ENCODE data around the gene FBXL13. TPM values are rescaled to one million over a fixed set of nuclear protein-coding genes. Genes with fewer than 3 reads are reported as not detected.
A peak's percentile ranks its signal among the peaks of the same experiment; 100 is the strongest.
"Not testable (repeated sequence)": the region's sequence is repeated elsewhere in the genome, so short reads cannot be mapped to it uniquely, and the experiment has no call there.

FBXL13 gene
- polyA plus RNA-seq, 1 donor from 2014 or later: 0.15 TPM

GRCh38 chr7:102849079-102849478 lies 225.5 kb downstream of the FBXL13 start:
- Mint-ChIP-seq H3K4me3 (no peak overlapping the region), H3K9me3 (peaks cover 0 to 6% (median 5%) of the 10 kb centered on the region in 3 donors), H3K36me3 (peaks cover 11% of the 10 kb centered on the region), H3K27ac (no peak overlapping the region), H3K4me1 (no peaks in the 10 kb centered on the region), H3K27me3 (peaks cover 2% of the 10 kb centered on the region)

- Mint-ChIP-seq H3K27me3 (peaks cover 2% of the 10 kb centered on the region), H3K36me3 (peaks cover 1% of the 10 kb centered on the region), H3K4me3 (no peak overlapping the region), H3K9me3 (no peaks in the 10 kb centered on the region), H3K27ac (peak overlapping the region in 1 of 3 donors; percentile 59), H3K4me1 (no peaks in the 10 kb centered on the region)
These were observed 229.2 kb downstream of the FBXL13 start for GRCh38 chr7:102845346-102845745.

- Mint-ChIP-seq H3K36me3 (no peaks in the 10 kb centered on the region), H3K27ac (no peak overlapping the region), H3K4me1 (no peaks in the 10 kb centered on the region)
These were observed 230.7 kb downstream of the FBXL13 start for GRCh38 chr7:102843850-102844249.

GRCh38 chr7:102842284-102842683 lies 232.3 kb downstream of the FBXL13 start:
- H3K36me3 Mint-ChIP-seq: no peaks in the 10 kb centered on the region
- no peaks in the 10 kb centered on the region for H3K4me1 Mint-ChIP-seq
- no peaks in the 10 kb centered on the region for H3K9me3 Mint-ChIP-seq
- no peak overlapping the region for H3K4me3 Mint-ChIP-seq
- peaks cover 2% of the 10 kb centered on the region for H3K27me3 Mint-ChIP-seq
- H3K27ac Mint-ChIP-seq: no peak overlapping the region

More at GRCh38 chr7:102843850-102844249, 230.7 kb downstream of the FBXL13 start:
- no peaks in the 10 kb centered on the region for H3K9me3 Mint-ChIP-seq
- H3K4me3 Mint-ChIP-seq: no peak overlapping the region
- peaks cover 2% of the 10 kb centered on the region for H3K27me3 Mint-ChIP-seq

- H3K27me3 Mint-ChIP-seq: peaks cover 2% of the 10 kb centered on the region
- no peak overlapping the region for H3K4me3 Mint-ChIP-seq
- H3K9me3 Mint-ChIP-seq: no peaks in the 10 kb centered on the region
- no peak overlapping the region for H3K27ac Mint-ChIP-seq
- H3K4me1 Mint-ChIP-seq: no peaks in the 10 kb centered on the region
- peaks cover 2% of the 10 kb centered on the region for H3K36me3 Mint-ChIP-seq
These were observed 233.3 kb downstream of the FBXL13 start for GRCh38 chr7:102841290-102841689.

- no peaks in the 10 kb centered on the region for H3K27me3 Mint-ChIP-seq
- no peaks in the 10 kb centered on the region for H3K4me1 Mint-ChIP-seq
These were observed 234.2 kb downstream of the FBXL13 start for GRCh38 chr7:102840404-102840803.

GRCh38 chr7:102838572-102839101 lies 236.0 kb downstream of the FBXL13 start:
- H3K4me3 Mint-ChIP-seq, H3K27me3 Mint-ChIP-seq, H3K4me1 Mint-ChIP-seq, H3K36me3 Mint-ChIP-seq, H3K27ac Mint-ChIP-seq, H3K9me3 Mint-ChIP-seq: not testable (repeated sequence)

More at GRCh38 chr7:102840404-102840803, 234.2 kb downstream of the FBXL13 start:
- H3K4me3 Mint-ChIP-seq: no peak overlapping the region
- no peaks in the 10 kb centered on the region for H3K9me3 Mint-ChIP-seq
- H3K27ac Mint-ChIP-seq: no peak overlapping the region
- H3K36me3 Mint-ChIP-seq: peaks cover 2% of the 10 kb centered on the region

GRCh38 chr7:102837802-102838201 lies 236.8 kb downstream of the FBXL13 start:
- no peak overlapping the region for H3K27ac Mint-ChIP-seq
- H3K27me3 Mint-ChIP-seq: no peaks in the 10 kb centered on the region
- H3K4me1 Mint-ChIP-seq: no peaks in the 10 kb centered on the region
- peaks cover 4% of the 10 kb centered on the region for H3K36me3 Mint-ChIP-seq
- no peaks in the 10 kb centered on the region for H3K9me3 Mint-ChIP-seq
- no peak overlapping the region for H3K4me3 Mint-ChIP-seq

- Mint-ChIP-seq H3K36me3 (peaks cover 8% of the 10 kb centered on the region), H3K4me1 (no peaks in the 10 kb centered on the region), H3K4me3 (no peak overlapping the region), H3K27me3 (no peaks in the 10 kb centered on the region), H3K27ac (no peak overlapping the region), H3K9me3 (no peaks in the 10 kb centered on the region)
These were observed 237.6 kb downstream of the FBXL13 start for GRCh38 chr7:102836977-102837376.

- H3K27me3 Mint-ChIP-seq: no peaks in the 10 kb centered on the region
- no peak overlapping the region for H3K27ac Mint-ChIP-seq
These were observed 238.2 kb downstream of the FBXL13 start for GRCh38 chr7:102836191-102836919.

GRCh38 chr7:102834999-102835398 lies 239.6 kb downstream of the FBXL13 start:
- Mint-ChIP-seq H3K4me3 (no peak overlapping the region), H3K9me3 (no peaks in the 10 kb centered on the region), H3K4me1 (no peaks in the 10 kb centered on the region), H3K27ac (no peak overlapping the region), H3K27me3 (no peaks in the 10 kb centered on the region), H3K36me3 (peaks cover 13% of the 10 kb centered on the region)

More at GRCh38 chr7:102836191-102836919, 238.2 kb downstream of the FBXL13 start:
- Mint-ChIP-seq H3K9me3 (no peaks in the 10 kb centered on the region), H3K4me1 (no peaks in the 10 kb centered on the region), H3K4me3 (no peak overlapping the region), H3K36me3 (peaks cover 12% of the 10 kb centered on the region)

GRCh38 chr7:102834466-102834865 lies 240.1 kb downstream of the FBXL13 start:
- no peaks in the 10 kb centered on the region for H3K27me3 Mint-ChIP-seq
- H3K27ac Mint-ChIP-seq: no peak overlapping the region
- H3K36me3 Mint-ChIP-seq: peaks cover 14% of the 10 kb centered on the region
- H3K4me3 Mint-ChIP-seq: no peak overlapping the region
- no peaks in the 10 kb centered on the region for H3K9me3 Mint-ChIP-seq
- H3K4me1 Mint-ChIP-seq: no peaks in the 10 kb centered on the region

GRCh38 chr7:102833343-102833742 lies 241.3 kb downstream of the FBXL13 start:
- peaks cover 14% of the 10 kb centered on the region for H3K36me3 Mint-ChIP-seq
- no peaks in the 10 kb centered on the region for H3K9me3 Mint-ChIP-seq

GRCh38 chr7:102832674-102833073 lies 241.9 kb downstream of the FBXL13 start:
- Mint-ChIP-seq H3K27ac (no peak overlapping the region), H3K9me3 (peaks cover 0 to under 1% (median 0%) of the 10 kb centered on the region in 3 donors), H3K4me1 (no peaks in the 10 kb centered on the region), H3K4me3 (no peak overlapping the region), H3K36me3 (peaks cover 14% of the 10 kb centered on the region), H3K27me3 (no peaks in the 10 kb centered on the region)

More at GRCh38 chr7:102833343-102833742, 241.3 kb downstream of the FBXL13 start:
- no peaks in the 10 kb centered on the region for H3K27me3 Mint-ChIP-seq
- no peak overlapping the region for H3K27ac Mint-ChIP-seq
- no peaks in the 10 kb centered on the region for H3K4me1 Mint-ChIP-seq
- no peak overlapping the region for H3K4me3 Mint-ChIP-seq

- Mint-ChIP-seq H3K4me1 (no peaks in the 10 kb centered on the region), H3K9me3 (peaks cover 0 to 2% (median 0%) of the 10 kb centered on the region in 3 donors), H3K36me3 (peaks cover 12% of the 10 kb centered on the region), H3K27ac (no peak overlapping the region), H3K4me3 (no peak overlapping the region), H3K27me3 (no peaks in the 10 kb centered on the region)
These were observed 244.4 kb downstream of the FBXL13 start for GRCh38 chr7:102830197-102830596.

- H3K27me3 Mint-ChIP-seq: no peaks in the 10 kb centered on the region
- H3K36me3 Mint-ChIP-seq: peaks cover 11% of the 10 kb centered on the region
- no peak overlapping the region for H3K27ac Mint-ChIP-seq
- no peak overlapping the region for H3K4me3 Mint-ChIP-seq
- H3K4me1 Mint-ChIP-seq: no peaks in the 10 kb centered on the region
- peaks cover 0 to 2% (median 0%) of the 10 kb centered on the region in 3 donors for H3K9me3 Mint-ChIP-seq
These were observed 245.5 kb downstream of the FBXL13 start for GRCh38 chr7:102829075-102829474.

All from IgD-negative memory B cell (primary cell).